GM18498 (cell line): Measurements from ENCODE around the gene SENP8.
"Not testable (repeated sequence)": the region's sequence is repeated elsewhere in the genome, so short reads cannot be mapped to it uniquely, and the experiment has no call there.

Experiments used
- ATAC-seq: cut with Tn5 transposase; IDR thresholded peaks from one replicate; pipeline ENCODE4 v1.9.1; 2021; ENCODE audit warnings: mild to moderate bottlenecking, moderate library complexity; ENCODE audit not compliant: unreplicated experiment

Gene SENP8

DNA sequence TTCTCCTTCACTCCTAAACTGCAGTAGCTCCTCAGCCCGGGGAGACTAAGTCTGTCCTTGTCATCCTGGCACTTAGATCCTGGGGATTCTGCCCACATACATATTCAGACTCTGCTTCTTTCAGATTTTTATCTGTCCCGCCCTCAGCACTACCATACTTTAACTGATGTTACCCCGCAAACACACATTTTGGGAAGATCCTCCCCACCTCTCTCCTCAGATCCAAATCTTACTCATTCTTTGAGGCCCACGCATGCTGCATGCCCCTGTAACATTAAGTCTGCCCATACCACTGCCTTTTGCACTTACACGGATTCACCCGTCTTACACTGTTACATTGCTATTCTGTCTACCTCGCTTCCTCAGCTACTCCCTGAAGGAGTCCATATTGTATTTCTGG is 36.1 kb downstream of the SENP8 start:
- no peak for ATAC-seq

- no peak for ATAC-seq
Measured at GRCh38 chr15:72155003-72155621, 36.9 kb downstream of the SENP8 start.

DNA sequence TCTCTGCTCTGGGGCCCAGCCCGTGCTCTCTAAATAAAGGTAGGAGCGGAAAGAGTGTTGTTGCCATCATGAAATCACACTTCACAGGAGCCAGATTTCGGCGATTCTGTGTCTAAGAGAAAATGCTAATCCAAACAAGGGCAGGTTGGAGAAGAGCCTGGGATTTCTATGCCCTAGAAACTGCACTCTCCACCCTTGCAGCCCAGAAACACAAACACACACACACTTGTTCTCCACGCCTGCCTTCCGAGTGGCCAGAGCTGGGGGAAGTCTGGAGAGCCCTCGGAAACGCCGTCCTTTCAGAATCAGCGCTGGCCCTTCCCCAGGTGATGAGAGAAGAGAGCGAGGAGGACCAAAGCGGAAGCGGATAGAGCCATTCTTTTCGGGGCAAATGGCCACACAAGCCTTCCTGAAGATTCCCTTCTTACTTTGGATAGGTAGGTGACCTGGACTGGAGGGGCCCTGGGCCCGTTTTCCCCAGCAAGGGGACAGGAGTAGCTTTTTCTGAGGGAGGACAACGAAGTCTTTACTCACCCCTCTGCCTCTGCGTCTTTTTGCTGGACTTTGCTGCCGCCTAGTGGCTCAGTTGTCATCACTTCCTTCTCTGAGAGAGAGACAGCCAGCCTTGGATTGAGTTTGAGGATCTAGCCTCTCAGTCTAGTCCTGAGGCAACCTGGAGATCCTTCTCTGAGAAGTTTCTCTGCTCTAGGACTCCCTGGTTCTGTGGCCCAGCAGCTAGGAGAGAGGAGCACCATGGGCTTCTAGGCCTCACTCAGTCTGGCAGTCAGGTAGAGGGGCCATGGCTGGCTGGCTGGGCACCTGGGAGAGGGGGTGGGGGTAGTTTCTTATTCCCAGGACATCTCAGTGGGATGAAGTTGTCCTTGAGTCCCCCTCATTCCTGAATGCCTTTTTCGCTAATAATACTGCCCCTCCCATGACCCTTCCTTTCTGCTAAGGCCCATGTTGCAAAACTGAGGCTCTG is 37.7 kb downstream of the SENP8 start:
- ATAC-seq: peak; percentile 58

DNA sequence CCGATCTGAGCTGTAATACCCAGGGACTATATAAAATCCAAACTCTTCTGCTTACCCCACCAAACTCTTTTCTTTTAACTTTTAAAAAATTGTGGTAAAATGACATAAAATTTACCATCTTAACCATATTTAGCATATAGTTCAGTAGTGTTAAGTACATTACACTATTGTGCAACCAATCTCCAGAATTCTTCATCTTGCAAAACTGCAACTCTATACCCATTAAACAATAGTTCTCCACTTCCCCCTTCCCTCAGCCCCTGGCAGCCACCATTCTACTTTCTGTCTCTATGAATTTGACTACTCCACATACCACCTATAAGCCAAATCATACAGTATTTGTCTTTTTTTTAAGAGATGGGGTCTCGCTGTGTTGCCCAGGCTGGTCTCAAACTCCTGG is 38.7 kb downstream of the SENP8 start:
- no peak for ATAC-seq

DNA sequence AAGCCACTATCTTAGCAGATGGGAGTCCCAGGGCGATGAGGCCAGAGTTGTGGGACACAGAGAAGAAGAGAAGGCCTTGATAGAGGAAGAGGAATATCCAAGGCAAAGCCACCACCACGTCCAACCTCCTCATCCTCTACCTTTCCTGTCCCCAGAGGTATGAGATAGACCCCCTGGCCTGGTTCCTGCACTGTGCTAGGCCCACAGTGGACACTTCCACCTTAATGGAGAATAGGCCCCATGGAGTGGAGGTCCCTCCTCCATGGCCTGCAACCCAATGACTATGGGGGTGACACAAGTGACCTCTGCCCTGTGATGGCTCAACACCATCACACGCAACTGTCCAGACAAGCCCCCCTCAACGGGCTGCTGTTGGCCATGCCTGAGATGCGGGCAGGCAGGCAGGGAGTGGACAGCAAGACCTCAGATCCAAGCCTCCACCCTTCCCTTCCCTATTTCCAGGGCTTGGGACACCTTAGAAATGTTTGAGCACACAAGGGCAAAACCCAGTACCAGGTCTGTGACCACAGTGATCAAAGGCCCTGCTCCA is 42.6 kb downstream of the SENP8 start:
- no peak for ATAC-seq

DNA sequence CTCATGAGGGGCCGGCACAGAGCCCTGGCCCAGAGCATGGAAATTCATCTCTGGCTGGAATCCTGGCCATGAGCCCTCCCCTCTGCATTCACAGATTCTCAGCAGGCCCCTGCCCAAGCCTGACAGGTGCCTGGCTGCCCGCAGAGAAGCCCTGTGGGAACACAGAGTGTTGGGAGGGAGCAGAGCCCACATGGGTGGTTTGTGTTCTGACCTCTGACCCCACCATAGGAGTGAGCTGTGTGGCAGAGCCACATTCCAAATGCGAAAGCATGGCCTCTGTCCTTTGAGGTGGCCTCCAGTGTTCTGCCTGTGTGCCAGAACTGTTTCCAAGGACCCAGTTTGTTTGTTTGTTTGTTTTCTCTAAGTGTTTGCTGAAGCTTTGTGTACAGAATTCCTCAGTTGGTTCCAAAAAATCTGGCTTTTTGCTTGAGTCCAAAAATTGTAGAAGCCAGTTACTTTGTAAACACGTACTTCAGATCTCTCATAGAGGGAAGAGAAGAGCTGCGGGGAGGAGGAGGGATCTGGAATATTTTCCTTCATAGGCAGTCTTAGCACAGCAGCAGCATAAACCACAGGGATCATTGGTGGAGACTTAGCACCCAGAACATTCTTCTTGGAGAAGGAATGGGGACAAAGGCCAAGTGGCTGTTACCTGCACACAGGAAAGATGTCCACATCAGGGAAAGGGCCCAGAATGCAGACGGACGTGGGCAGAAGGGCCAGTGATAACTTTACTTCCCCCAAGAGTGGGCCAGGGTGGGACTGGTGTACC is 43.3 kb downstream of the SENP8 start:
- no peak for ATAC-seq

DNA sequence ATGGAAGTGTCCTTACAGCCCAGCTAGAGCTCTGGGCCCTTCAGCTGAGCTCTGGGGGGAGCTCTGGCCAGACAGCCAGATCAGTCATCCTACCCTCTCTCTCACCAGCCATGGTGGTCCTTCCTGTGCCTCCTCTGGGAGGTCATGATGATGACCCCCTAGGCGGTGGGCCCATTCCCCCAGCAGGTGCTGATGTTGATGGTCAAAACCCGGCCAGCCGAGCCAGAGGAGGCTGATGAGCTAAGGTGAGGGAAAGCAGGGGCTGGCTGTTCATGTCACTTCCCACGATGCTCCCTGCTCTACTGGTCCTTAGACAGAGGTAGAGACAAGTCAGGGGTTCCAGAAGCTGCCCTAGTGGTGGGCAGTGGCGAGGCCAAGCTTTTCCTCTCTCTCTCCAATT is 44.4 kb downstream of the SENP8 start:
- no peak for ATAC-seq

DNA sequence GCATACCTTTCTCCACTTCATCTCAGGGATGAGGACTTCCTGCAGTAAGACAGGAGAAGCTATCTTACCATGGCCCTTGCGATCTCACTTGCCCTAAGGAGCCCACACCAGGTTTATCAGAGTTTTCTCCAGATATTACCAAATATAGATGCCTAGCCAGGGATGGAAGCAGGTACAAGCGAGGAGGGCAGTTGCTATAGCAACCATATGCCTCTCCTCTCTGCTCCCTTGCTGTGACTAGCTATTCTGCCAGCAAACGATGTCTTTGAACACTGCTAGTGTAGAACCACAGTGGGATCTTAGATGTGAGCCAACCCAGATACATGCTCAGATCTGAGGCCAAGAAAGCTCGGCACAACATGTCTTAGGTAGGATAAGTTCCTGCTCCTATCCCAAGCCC is 45.5 kb downstream of the SENP8 start:
- ATAC-seq: no peak

DNA sequence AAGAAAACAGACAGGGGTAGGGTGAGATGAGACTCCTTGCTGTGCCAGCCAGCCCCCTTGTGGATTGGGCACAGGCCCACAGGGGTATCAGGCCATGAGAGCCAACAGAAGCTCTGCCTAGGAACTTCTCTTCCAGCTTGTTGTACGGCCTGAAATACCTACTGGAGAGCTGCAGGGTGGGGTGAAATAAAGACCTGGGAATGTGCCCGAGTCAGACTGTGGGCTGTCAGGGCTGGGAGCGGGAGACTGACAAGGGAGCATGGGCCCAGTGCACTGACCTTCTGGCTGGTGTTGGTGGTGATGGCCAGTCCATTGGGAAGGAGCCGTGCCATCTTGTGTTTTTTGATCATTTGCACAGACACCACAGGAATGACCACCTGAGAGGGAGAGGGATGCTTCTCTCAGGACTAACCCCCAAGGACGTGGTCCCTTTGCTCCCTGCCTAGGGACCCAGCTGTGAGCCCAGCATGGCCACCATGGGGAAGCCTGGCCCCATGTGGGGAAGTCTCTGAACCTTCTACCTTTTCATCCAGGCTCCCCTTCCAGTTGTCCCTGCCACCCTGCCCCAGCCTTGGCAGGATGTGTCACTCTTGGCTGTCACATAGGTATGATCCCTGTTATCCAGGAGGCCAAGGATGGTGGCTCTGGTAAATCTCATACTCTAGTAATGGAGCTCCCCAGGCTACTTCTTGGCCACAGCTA is 48.7 kb downstream of the SENP8 start:
- ATAC-seq: no peak

GRCh38 chr15:72167445-72167844 is 49.2 kb downstream of the SENP8 start:
- no peak for ATAC-seq

DNA sequence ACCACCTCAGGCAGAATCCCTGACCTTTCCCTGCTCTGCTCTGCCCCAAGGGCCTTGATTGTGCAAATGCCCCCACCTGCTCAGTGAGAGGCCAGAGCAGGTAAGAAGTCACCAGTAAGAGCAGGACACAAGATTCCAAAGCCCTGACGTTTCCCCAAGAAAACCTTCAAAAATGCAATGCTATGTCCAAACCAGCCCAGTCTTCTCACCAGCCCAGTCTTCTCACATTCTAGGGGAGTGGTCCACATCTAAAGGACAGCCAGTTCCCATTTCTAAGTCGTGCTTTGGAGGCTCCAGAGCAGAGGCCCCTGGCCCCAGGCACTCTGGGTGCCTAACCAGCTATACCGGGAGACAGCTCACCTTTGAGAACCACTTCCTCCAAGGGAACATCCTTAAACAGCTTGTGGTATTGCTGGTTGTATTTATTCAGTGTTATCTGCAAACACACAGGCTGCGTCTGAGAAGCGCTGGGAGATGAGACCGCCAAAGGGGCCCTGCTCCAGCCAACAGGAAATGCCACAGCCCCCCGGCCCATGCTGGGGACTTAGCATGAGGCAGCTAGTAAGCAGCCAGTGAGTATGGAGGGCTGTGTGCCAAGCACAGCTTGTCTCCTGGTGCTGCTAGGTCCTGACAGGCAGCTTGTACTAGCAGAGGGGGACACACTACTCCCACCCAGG is 50.1 kb downstream of the SENP8 start:
- no peak for ATAC-seq

DNA sequence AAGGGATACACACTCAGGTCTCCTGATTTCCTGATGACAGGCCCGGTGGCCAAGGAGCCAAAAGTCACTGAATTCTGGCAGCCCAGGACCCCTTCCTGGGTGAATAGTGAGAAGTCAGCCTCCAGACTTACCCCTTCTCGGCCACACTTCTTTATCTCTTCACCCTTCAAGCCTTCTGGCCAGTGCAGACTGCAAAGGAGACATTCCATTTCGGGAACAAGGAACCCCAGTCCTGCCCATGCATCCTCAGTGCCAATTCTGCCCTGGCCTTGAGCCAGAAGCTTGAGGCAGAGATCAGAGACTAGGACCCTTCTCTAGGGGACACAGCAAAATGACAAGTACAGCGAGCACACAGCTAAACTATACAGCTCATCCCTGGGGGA is 50.6 kb downstream of the SENP8 start:
- ATAC-seq: no peak

DNA sequence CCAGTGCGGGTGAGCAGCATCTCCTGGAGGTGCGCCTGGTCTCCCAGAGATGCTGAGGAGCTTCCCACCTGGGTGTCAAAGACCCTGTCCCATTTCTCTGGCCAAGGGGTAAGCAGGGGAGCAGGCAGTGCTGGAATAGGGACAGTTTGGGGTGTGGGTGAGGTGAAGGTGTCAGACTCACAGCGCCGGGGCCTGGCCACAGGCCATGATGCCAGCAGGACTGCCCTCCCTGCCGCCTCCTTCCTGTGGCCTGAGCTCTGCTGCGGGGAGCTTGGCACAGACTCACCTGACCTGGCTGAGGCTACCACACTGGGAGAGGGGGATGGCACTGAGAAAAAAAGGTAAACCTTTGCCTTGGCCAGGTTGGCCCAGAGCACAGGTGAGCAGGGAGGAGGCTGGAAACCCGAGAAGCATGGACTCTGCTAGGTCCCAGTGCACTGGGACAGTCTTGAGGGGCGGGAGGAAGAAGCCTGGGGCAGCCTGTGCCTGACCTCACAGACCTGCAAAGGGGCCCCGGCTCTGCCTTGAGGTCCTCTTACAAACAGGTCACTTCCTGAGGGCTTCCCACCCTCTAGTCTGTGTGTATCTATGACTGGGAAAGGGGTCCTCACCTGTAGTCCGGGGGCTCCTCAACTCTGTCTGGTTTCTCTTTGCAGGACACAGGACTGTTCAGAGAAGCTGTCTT is 51.2 kb downstream of the SENP8 start:
- ATAC-seq: no peak

DNA sequence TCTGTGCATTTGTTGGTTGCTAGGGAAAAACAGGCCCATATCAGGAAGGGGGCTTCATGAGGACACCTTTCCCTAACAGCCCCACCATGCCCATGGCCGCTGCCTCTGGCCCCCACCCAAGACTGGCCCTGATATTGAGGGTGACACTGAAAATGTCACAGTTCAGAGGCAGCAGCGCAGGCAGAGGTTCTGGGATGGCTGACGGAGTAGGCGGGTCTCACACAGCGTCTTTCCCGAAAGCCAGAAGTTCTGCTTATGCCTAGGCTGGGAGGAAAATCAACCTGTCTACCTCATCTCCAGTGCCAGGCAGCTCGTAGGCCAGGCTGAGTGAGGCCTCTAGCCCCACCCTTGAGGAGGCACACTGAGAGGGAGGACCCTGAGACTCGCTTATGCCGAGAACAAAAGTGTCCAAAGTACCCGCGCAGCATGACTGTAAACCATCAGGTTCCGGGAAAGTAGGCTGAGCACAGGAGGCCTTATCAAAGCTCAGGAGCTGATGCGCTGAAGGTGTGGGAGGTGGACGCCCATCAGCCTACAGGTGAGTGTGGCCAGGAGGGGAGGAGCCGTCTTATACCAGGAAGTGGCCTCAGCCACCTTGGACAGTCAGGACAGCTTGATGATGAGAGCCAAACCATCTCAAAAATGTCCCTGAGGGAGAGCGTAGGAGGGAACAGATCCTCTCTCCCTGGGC is 51.9 kb downstream of the SENP8 start:
- ATAC-seq: no peak

GRCh38 chr15:72170691-72171090 is 52.5 kb downstream of the SENP8 start:
- no peak for ATAC-seq

GRCh38 chr15:72171978-72172377 is 53.8 kb downstream of the SENP8 start:
- not testable (repeated sequence) for ATAC-seq

- no peak for ATAC-seq
Measured at GRCh38 chr15:72172796-72173195, 54.6 kb downstream of the SENP8 start.

- ATAC-seq: no peak
Measured at GRCh38 chr15:72173401-72173800, 55.2 kb downstream of the SENP8 start.
